Activated CD8-positive, alpha-beta memory T cell treated with anti-CD3 and anti-CD28 coated beads, Interleukin-2, amount 50 U/mL, for 4 hours (primary cell): Measurements from ENCODE around the gene FADD.
"Not testable (repeated sequence)": the region's sequence is repeated elsewhere in the genome, so short reads cannot be mapped to it uniquely, and the experiment has no call there.

ENCODE experiments used
- DNase-seq: peaks from one replicate; pipeline ENCODE4 v3.0.0-alpha.2; 2020

The FADD gene

DNA sequence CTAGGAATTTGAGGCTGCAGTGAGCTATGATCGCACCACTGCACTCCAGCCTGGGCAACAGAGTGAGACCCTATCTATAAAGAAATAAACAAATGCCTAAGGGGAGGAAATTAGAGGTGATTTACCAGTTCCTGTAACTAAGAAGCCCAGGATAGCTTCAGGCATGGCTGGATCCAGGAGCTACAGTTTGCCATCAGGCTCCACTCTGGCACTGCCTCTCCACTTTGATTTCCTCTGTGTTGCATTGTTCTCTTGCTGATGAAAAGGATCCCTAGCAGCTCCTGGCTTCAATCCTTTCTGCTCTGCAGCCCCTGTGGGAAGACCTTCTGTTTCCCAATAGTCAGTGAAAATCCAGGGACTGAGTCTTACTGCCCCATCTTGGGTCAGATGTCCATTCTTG, 20.1 kb upstream of the FADD start:
- DNase-seq = no peak

DNA sequence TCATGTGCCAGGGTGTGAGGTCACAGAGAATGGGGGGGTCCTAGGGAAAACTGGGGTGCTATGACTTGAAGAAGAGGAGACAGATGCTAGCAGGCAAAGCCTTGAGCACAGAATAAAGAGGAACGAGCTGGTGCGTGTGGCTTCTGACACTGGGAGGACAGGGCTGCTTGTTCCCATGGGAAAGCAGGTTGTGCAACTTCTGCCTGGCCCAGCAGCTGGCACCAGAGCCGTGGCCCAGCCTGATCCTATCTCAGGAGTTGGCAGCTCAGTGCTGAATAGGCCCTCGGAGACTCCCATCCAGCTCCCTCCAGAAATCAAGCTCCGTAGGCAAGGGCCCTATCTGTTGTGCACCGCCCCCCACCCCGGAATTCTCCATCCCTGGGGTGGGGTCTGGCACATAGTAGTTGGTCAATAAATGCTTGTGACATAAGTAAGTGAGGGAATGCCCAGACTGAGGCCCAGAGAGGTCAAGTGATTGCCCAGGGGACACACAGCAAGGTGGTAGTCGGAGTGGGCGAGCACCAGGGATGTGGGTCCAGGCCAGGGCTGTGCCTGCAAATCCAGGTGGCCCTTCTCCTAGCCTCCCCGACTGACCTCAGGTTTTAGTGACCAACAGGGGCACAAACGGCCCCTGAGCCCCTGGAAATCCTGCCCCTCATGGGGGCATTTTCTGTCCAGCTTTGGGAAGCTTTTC, 19.5 kb upstream of the FADD start:
- no peak for DNase-seq

DNA sequence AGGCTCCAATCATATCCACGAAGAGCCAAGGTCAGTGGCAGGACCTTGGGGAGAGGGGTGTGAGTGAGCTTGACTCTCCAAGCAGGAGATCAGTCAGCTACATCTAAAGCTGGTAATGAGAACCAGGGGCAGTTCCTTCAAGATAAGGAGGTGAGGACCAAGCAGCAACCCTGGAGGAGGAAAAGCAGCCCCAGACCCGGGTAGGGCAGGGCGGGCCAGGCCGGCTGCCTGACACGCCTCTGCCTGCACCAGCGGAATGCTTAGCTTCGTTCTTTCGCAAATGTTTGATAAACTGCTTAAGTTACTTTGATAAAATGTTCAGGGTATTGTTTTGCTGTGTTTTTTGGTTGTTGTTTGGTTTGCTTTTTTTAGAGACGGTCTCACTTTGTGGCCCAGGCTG, 18.7 kb upstream of the FADD start:
- no peak for DNase-seq

DNA sequence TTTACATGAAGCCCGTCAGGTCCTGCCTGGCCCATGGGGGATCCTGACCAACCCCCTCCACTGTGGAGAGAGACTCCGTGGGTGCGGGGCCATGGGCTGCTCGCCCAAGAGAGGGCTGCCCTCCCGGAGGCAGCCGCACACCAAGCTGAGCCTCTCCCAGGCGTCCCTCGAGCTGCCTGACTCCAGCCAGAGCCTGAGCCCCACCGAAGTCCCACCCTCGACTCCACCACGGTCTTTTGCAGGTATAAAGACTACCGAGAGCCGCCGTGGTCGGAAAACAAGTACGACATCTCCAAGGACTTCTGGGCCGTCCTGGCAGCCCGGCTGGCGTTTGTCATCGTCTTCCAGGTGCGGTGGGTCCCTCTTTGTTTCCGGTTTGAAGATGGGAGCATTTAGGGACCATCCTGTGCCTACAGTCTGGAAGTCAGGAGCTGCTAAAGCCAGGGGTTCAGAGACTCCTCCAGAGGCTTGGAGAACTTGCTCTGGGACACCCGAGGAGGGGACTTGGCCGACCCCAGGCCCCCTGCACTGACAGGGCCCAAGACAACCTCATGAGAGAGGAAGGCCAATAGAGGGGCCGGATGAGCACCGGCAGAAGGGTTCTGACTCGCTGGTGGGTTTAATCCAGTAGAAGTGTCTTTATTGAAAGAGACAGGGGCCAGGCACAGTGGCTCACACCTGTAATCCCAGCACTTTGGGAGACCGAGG, 17.6 kb upstream of the FADD start:
- no peak for DNase-seq

DNA sequence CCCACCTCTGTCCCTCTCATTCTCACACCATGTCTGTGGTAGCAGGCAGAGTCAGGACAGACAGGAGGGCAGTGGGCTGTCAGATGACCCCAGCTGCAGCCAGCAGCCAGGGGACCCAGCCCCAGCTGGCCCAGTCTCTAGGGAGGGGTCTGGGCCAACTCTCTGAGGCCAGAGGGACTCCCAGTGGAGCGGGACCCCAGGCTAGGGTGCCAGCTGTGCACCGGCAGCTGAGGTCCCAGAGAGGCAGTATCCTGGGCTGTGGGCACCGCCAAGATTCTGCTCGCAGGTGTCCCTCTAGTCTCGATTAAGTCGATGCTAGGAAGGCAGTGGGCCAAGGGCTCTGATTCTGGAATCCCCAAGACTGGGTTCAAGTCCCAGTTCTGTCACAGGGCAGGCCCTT, 16.7 kb upstream of the FADD start:
- no peak for DNase-seq

DNA sequence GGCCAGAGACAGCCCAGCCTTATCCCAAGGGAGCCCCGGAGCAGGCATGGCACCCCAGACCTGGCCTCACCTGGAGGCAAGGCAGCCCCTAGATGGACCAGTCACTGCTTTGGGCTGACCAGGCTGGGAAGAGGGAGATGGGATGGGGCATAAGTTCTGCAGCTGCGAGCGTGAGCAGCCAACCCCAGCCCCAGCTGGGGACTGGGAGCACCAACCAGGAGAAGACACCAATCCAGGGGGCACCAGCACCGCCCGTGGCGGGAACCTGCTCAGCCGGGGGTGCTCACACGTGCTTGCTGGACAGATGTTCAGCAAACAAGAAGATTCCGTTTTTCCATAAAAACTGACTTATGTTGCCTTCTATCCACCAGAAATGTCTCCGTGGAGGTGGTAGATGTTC, 16.2 kb upstream of the FADD start:
- DNase-seq = no peak

DNA sequence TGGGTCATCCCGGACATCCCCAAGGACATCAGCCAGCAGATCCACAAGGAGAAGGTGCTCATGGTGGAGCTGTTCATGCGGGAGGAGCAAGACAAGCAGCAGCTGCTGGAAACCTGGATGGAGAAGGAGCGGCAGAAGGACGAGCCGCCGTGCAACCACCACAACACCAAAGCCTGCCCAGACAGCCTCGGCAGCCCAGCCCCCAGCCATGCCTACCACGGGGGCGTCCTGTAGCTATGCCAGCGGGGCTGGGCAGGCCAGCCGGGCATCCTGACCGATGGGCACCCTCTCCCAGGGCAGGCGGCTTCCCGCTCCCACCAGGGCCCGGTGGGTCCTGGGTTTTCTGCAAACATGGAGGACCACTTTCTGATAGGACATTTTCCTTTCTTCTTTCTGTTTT, 15.3 kb upstream of the FADD start:
- no peak for DNase-seq

DNA sequence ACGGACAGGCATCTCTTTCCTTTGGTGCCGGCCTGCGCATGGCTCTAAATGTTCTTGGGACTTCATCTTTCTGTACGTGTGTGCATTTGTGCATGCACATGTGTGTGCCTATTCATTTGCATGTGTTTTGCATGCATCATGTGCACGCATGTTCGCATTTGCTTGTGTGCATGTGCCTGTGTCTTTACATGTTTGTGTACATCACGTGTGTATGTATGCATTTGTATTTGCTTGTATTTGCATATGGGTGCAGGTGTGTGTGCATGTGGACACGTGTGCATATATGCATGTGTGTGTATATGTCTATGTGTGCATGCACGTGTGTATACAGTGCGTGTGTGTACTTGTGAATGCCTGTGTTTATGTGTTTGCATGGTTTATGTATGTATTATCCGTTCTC, 13.5 kb upstream of the FADD start:
- DNase-seq = no peak

DNA sequence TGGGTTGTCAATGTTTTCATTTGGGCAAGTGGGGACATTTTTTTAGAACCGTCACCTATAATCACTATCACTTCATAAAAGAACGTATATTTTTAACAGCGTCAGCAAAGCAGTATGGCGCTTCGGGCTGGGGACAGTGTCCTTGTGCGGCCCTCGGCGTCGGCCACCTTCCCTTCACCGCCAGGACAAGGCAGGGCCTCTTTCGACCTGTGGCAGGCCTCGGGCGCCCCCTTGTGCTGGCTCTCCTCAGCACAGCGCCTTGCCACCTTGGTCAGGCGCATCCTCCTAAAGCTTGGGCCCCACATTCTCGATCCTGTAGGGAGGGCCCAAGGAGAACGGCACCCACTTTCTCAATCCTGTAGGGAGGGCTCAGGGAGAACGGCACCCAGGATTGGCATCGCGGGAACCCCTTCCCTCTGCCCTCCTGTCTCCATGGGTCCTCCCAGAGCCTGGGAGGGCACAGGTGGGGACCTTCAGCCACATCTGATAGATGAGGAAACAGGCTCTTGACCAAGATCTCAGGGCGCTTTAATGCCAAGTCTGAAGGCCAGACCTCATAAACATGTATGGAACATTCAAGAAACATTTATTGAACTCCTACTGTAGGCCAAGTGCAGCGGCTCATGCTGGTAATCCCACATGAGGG, 11.5 kb upstream of the FADD start:
- DNase-seq = peak; percentile 52

DNA sequence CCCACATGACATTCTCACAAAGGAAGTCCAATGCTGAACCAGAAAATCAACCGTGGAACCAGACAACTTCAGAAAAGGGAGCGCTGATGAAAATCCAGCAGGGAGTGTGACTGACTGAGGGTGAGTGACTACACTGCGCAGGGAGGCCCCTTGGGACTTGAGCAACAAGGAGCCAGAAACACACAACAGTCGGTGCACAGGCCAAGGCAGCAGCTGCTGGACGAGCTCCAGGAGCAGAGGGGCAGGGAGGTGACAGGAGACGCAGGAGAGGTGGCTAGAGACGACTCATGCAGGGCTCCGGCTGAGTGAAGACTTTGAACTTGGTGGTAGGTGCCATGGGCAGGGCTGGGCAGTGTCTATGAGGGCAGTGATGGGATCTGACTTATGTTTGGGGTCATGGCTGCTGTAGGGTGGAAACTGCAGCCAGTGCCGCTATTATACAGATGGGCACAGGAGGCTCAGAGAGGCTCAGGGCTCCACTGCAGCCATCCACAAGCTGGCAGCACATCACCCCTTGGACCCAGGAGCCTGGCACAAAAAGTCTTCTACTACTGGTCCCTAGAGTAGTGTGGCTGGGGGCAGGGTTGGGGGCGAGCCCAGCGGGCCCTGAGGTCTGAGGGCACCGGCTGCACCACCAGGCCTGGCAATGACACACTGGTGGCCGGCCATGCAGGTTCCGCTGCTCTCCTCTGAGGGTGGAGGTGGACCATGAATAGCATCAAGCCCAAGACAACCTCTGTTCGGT, 10.3 kb upstream of the FADD start:
- no peak for DNase-seq

DNA sequence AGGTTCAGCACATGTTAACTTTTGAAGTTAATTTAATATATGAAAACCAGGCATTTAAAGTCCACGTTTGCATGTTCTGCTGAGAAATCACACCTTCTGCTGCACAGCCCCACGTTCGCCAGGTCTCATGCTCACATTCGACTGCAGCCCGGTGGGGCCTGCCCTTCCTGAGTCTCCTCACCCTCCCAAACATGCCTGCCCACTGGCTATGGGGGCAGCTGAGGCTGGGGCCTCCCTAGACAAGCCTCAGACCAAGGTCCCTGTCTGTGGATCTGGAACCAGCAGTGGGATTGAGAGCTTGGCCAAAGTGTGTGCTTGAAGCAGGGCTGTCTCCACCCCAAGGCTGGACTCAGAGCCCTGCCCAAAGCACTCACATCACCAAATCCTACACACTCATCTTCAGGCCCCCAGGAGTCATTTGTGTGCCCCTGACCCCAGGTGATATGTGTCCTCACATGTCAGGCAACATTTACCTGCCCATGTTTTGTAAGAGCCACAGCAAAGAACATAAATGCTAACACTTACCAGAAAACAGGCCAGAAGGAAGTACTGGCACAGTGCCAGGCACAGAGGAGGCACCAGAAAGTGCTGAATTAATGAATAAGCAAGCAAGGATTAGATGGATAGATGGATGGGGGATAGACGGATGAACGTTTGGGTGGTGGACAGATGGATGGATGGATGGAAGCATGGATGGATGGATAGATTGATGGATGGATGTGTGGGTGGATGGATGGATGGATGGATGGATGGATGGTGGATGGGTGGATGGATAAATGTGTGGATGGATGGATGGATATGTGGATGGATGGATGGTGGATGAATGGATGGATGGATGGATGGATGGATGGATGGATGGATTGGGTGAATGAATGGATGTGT, 9.4 kb upstream of the FADD start:
- no peak for DNase-seq

DNA sequence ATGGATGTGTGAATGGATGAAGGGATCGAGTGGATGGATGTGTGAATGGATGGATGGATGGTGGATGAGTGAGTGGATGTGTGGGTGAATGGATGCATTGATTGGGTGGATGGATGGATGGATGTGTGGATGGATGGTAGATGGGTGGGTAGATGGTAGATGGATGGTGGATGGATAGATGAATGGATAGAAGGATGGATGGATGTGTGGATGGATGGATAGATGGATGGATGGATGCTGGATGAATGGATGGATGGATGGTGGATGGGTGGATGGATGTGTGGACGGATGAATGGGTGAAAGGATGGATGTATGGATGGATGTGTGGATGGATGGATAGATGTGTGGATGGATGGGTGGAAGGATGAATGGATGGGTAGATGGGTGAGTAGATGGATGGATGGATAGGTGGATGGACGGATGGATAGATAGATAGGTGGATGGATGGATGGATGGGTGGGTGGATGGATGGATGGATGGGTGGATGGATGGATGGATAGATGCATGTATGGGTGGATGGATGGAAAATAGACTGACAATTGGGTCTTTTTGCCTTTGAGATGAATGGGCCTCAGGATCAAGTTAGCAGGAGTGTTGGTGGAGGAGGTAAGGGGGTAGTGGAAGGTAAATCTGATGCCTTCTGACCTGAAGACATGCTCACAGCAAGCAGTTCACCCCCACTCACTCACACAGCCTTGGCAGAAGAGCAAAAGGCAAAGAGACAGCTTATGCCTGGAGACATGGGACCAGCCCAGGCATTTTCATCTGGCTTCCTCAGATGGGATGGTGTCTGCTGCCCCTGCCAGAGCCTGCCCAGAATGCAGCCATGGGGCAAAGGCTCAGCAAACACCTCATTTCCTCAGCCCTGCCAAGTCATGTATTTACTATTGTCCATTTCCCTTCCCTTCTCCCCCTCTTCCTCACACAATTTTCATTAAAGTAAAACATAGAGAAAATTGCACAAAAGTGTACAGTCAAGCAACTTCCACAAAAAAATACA, 8.0 kb upstream of the FADD start:
- no peak for DNase-seq

DNA sequence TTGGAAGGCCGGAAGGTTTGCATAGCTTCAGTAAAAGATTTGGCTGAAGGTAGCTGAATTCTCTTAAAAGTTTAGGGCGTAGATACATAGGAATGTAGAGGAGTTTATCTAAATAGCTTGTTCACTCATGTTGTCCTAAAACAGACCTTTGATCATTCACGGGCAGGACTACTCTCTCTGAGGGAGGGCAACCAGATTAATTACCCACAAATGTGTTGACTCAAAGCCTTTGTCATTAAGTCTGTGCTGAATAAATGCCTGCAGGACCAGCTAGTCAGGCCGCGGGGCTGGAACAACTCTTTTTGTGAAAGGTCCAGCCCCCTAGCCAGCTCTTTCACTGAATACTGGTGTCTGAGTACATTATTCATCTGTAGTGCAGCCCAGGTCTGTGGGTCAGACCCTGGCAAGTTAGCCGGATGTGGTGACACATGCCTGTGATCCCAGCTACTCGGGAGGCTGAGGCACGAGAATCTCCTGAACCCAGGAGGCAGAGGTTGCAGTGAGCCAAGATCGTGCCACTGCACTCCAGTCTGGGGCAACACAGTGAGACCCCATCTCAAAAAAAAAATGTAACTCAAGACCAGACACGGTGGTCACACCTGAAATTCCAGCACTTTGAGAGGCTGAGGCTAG, 2.8 kb upstream of the FADD start:
- no peak for DNase-seq

DNA sequence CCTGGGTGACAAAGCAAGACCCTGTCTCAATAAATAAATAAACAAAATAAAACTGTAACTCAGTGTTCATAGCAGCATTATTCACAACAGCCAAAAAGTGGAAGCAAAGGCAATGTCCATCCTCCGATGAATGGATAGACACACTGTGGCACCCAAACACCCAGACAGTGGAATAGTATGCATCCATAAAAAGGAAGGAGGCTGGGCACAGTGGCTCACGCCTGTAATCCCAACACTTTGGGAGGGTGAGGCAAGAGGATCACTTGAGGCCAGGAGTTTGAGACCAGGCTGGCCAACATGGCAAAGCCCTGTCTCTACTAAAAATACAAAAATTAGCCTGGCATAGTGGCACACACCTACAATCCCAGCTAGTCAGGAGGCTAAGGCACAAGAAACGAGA, 2.0 kb upstream of the FADD start:
- not testable (repeated sequence) for DNase-seq

DNA sequence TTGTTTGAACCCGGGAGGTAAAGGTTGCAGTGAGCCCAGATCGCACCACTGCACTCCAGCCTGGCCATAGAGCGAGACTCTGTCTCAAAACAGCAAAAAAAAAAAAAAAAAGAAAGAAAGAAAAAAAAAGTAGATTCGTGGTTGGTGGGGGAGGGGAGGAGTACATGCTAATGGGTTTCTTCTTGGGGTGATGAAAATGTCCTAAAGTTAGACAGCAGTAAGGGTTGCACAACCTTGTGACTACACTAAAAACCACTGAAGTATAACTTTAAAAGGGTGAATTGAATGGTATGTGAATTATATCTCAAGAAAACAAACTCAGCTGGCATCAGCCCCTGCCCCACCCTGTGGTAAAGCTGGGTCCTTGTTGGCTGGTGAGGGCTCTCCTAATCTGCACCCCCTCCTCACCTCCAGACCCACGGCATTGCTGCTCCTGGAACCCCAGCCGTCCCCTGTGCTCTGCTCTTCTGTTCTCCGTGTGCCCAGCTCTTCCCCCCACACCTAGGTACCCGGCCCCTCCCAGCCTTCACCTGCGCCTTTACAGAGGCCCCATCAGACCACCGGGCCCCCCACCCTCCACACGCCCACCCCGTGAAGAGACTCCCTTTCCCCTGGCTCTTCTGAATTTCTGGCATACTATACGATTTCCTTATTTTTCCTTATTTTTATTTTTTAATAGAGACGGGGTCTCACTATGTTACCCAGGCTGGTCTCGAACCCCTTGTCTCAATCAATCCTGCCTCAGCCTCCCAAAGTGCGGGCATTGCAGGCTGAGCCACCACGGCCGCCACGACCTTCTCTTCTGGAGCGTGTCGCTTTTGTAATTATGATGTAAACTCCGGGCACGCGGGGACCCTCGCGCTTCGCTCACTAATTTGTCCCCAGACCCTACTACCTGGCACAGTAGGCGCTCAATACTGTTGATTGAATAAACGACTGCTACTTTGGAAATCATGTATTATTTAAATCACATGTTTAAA, 924 bp upstream of the FADD start:
- no peak for DNase-seq

DNA sequence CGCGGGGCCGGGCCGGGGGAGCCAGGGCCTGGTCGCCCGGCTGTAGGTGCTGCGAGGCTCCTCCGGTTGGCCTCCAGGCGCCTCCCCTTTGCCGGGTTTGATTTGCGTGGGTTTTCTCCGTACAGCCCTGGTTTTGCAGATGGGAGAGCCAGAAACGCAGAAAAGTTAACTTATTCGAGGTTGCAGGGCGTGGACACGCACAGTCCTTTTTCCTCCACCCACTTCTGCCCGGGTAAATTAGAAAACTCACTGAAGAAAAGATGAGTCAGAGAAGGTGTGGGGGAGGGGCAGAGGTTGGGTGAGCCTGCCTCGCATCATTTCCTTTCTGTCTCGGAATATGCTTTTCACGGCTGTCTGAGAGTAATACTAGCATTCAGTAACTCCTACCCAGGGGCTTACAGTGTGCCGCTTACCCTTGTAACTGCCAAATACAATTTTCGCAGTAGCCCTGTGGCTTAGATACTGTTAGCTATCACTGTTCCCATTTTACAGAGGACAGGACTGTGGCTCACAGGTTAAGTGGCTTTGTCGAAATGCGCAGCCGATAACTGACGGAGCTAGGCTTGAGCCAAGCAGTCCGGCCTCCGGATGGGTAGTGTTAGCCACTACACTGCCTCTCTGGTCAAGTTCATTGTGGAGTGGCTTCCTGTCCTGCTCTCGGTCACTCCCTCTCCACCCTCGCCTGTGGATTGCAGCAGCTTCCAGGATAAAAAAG, 812 bp downstream of the FADD start:
- peak; percentile 91 for DNase-seq

DNA sequence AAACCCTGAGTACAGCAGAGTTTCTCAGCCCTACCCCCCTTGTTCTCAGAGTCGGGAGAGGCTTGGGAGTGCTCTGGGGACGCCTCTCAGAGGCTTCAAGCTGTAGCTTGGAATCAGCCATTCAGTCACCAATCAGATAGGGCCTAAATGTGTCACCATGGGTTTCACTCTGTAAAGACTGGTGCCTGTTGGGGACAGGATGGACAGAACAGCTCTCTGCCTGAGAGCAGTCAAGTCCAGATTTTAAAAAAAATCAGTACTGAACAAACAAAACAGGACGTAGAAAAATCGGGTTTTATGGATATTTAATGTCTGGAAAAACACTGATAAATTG, 1.3 kb downstream of the FADD start:
- no peak for DNase-seq

DNA sequence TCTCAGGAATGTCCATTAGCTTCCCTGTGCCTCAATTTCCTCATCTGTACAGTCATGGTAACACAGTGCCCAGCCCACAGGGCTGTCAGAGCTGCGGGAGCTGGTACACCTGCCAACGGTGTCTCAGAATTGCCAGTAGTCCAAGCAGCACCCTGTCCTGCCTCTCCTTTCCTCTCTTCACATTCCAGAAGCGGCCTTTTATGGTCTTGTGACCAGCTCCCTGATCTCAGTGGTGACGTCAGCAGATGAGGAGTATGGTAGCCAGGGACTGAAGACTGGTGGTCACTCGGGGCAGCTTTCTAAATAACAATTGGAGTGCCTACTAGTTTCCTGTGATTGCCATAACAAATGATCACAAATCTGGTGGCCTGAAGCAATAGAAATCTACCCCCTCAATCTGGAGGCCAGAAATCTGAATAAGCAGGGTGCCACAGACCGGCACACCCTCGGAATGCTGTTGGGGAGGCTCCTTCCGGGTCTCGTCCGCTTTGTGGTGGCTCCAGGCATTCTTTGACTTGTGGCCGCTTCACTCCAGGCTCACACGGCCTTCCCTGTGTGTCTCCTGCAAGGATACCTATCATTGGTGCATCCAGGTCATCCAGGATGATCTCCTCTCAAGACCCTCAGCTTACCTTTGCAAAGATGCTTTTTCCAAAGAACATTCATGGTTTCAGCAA, 2.1 kb downstream of the FADD start:
- no peak for DNase-seq
